Keratinocyte (primary cell): Measurements from ENCODE around the gene CAMSAP3. TPM values are rescaled to one million over a fixed set of nuclear protein-coding genes. Genes with fewer than 3 reads are reported as not detected.

Source experiments
- DNase-seq: peaks from one replicate; pipeline ENCODE4 v3.0.0-alpha.2; 2011; ENCODE audit warnings: low read depth, missing footprints, low spot score
- FAIRE-seq: peaks from 2 replicates; lab custom pipeline; 2011; peaks lifted over from hg19 to GRCh38; lab: Jason Lieb, UNC
- H2AFZ ChIP-seq: 2 replicates; pipeline ENCODE4 v1.6.0; 2012; ENCODE audit warnings: low read length, control low read depth, inconsistent platforms; ENCODE audit not compliant: control insufficient read depth
- H3K27ac ChIP-seq: 2 replicates; pipeline ENCODE4 v1.5.1; 2011; ENCODE audit warnings: low read length; ENCODE audit not compliant: control insufficient read depth, insufficient read depth
- H3K27me3 ChIP-seq: 3 replicates; pipeline ENCODE4 v1.6.0; 2011; ENCODE audit warnings: low read length; ENCODE audit not compliant: control insufficient read depth, insufficient read depth; ENCODE audit errors: extremely low read depth
- H3K36me3 ChIP-seq, 2 experiments: 2 replicates in 1 of 2; 3 replicates in 1 of 2; pipeline ENCODE4 v1.5.1; 2011; ENCODE audit warnings: low read length in 2 of 2, mild to moderate bottlenecking in 1 of 2; ENCODE audit not compliant: control insufficient read depth in 2 of 2, insufficient read depth in 2 of 2; ENCODE audit errors: extremely low read depth in 1 of 2
- H3K4me1 ChIP-seq: 3 replicates; pipeline ENCODE4 v1.5.1; 2011; ENCODE audit warnings: low read length; ENCODE audit not compliant: control insufficient read depth, insufficient read depth; ENCODE audit errors: extremely low read depth
- H3K4me2 ChIP-seq: 3 replicates; pipeline ENCODE4 v1.6.0; 2011; ENCODE audit warnings: low read depth, low read length; ENCODE audit not compliant: control insufficient read depth, insufficient read depth; ENCODE audit errors: extremely low read depth
- H3K4me3 ChIP-seq, 3 experiments: fragments of 200-600 bp in 1 of 3; sonication (generic) in 1 of 3; 2 replicates in 2 of 3; 3 replicates in 1 of 3; pipeline ENCODE4 v1.5.1; 2011 to 2016; ENCODE audit warnings: low read length in 3 of 3, mild to moderate bottlenecking in 3 of 3, control low read depth in 2 of 3, inconsistent platforms in 1 of 3, low read depth in 1 of 3, mixed read lengths in 1 of 3, mixed run types in 1 of 3, moderate library complexity in 1 of 3; ENCODE audit not compliant: control insufficient read depth in 2 of 3, insufficient read depth in 2 of 3; ENCODE audit errors: extremely low read depth in 1 of 3
- H3K79me2 ChIP-seq: 2 replicates; pipeline ENCODE4 v1.6.0; 2012; ENCODE audit warnings: low read length; ENCODE audit not compliant: control insufficient read depth, insufficient read depth
- H3K9ac ChIP-seq: 3 replicates; pipeline ENCODE4 v1.6.0; 2011; ENCODE audit warnings: low read length; ENCODE audit not compliant: control insufficient read depth, insufficient read depth; ENCODE audit errors: extremely low read depth
- H3K9me1 ChIP-seq: 3 replicates; pipeline ENCODE4 v1.6.0; 2011; ENCODE audit warnings: low read length; ENCODE audit not compliant: control insufficient read depth, insufficient read depth; ENCODE audit errors: extremely low read depth
- H3K9me3 ChIP-seq: 2 replicates; pipeline ENCODE4 v1.5.1; 2012; ENCODE audit warnings: low read depth, low read length; ENCODE audit not compliant: control insufficient read depth
- H4K20me1 ChIP-seq: 3 replicates; pipeline ENCODE4 v1.6.0; 2011; ENCODE audit warnings: low read length; ENCODE audit not compliant: control insufficient read depth, insufficient read depth; ENCODE audit errors: extremely low read depth
- CTCF ChIP-seq, 3 experiments: IDR thresholded peaks in 1 of 3; conservative IDR thresholded peaks in 1 of 3; optimal IDR thresholded peaks in 1 of 3; 2 replicates in 2 of 3; 3 replicates in 1 of 3; pipeline versions ENCODE3 to v1.5.1; 2011; ENCODE audit warnings: low read length in 3 of 3, mild to moderate bottlenecking in 3 of 3, moderate library complexity in 2 of 3, control low read depth in 1 of 3, inconsistent platforms in 1 of 3; ENCODE audit not compliant: insufficient read depth in 2 of 3; ENCODE audit errors: extremely low read depth in 1 of 3
- EZH2 ChIP-seq: IDR thresholded peaks from one replicate; pipeline ENCODE4 v1.6.1; 2012; ENCODE audit warnings: inconsistent platforms, mild to moderate bottlenecking, low read length, moderate library complexity
- dilution Hi-C: fragments of 300-500 bp; cut with MboI; formaldehyde crosslinking; loops from one replicate; pipeline ENCODE4 v1.7.0; 2020; ENCODE audit warnings: low sequenced_read_pairs; ENCODE audit not compliant: extremely low pct_ligation_motif_present
- polyA plus RNA-seq, 5 experiments: library from polyadenylated mRNA; depleted of rRNA in 3 of 5; stranded (reverse) in 3 of 5; stranded (forward) in 1 of 5; unstranded in 1 of 5; fragments of >200 nt; gene quantifications; 1 replicate in 1 of 5; 2 replicates in 3 of 5; 3 replicates in 1 of 5; pipeline versions ENCODE4 v1.2.1 to v1.2.3, GENCODE V29; 2011 to 2012; ENCODE audit warnings: missing spikeins in 2 of 5, low read depth in 1 of 5, low replicate concordance in 1 of 5

The CAMSAP3 gene
- polyA plus RNA-seq, 1 donor (not counting 4 experiments of a cell fraction or from before 2014, with no cell fraction given), result 2.4 TPM

GRCh38 chr19:7654401-7654800, 58.7 kb downstream of the CAMSAP3 start:
- Histone ChIP-seq H3K9me1 (peaks cover 2% of the 10 kb centered on the region), H3K9ac (no peak overlapping the region), H2AFZ (no peak overlapping the region), H4K20me1 (no peaks in the 10 kb centered on the region), H3K4me3 (no peak overlapping the region), H3K27me3 (no peaks in the 10 kb centered on the region), H3K4me1 (peaks cover 4% of the 10 kb centered on the region), H3K9me3 (no peaks in the 10 kb centered on the region), H3K4me2 (no peak overlapping the region), H3K36me3 (no peaks in the 10 kb centered on the region), H3K27ac (no peak overlapping the region), H3K79me2 (no peaks in the 10 kb centered on the region)
- no peak for FAIRE-seq
- TF ChIP-seq EZH2 (no peak), CTCF (optimal IDR thresholded peaks at IDR 0.05 in 1 of 3, IDR thresholded peaks at IDR 0.05 in 1 of 3, conservative IDR thresholded peaks at IDR 0.05 in 1 of 3; ENCODE audit: extremely low read depth in 1 of 3, insufficient read depth in 2 of 3, low read length in 3 of 3) (no peak)
- dilution Hi-C loops, result no loop called here
- DNase-seq, result peak; percentile 19

- Histone ChIP-seq H3K9ac (no peak overlapping the region), H3K27ac (no peak overlapping the region), H3K9me3 (no peaks in the 10 kb centered on the region), H3K36me3 (no peaks in the 10 kb centered on the region), H3K4me2 (no peak overlapping the region), H3K4me1 (peaks cover 4% of the 10 kb centered on the region), H3K4me3 (no peak overlapping the region), H3K9me1 (peaks cover 2% of the 10 kb centered on the region), H3K79me2 (no peaks in the 10 kb centered on the region), H2AFZ (no peak overlapping the region), H4K20me1 (no peaks in the 10 kb centered on the region), H3K27me3 (no peaks in the 10 kb centered on the region)
- no peak for FAIRE-seq
- TF ChIP-seq CTCF (optimal IDR thresholded peaks at IDR 0.05 in 1 of 3, IDR thresholded peaks at IDR 0.05 in 1 of 3, conservative IDR thresholded peaks at IDR 0.05 in 1 of 3; ENCODE audit: extremely low read depth in 1 of 3, insufficient read depth in 2 of 3, low read length in 3 of 3), result no peak
- TF ChIP-seq EZH2, result no peak
- DNase-seq, result no peak
- dilution Hi-C loops, result no loop called here
Measured at GRCh38 chr19:7655581-7655980, 59.9 kb downstream of the CAMSAP3 start.
